PC-9 (cell line): ENCODE results near the gene SYDE2. TPM values are rescaled to one million over a fixed set of nuclear protein-coding genes. Genes with fewer than 3 reads are reported as not detected.

Experiments
- BruUV-seq: library from RNA; stranded (reverse); fragments of 400-500 nt; replicated peaks from 2 replicates; lab custom pipeline; 2021; lab: Mats Ljungman, UMichigan
- CTCF ChIA-PET: fragments of 300-600 bp; sonication (Branson Sonifier 250); formaldehyde crosslinking; loops from one replicate; lab custom pipeline; 2022; ENCODE audit warnings: antibody characterized with exemption; lab: Charles Lee
- POLR2A ChIA-PET: fragments of 300-600 bp; sonication (Branson Sonifier 250); formaldehyde crosslinking; loops from one replicate; lab custom pipeline; 2022; ENCODE audit warnings: antibody characterized with exemption; ENCODE audit not compliant: unreplicated experiment; lab: Charles Lee
- DNase-seq, 2 experiments: peaks; one replicate each; pipeline versions ENCODE4 v3.0.0 to v3.0.0-alpha.2; 2015 to 2022; ENCODE audit warnings: mixed read lengths in 1 of 2
- H2AFZ ChIP-seq: fragments of 200-600 bp; sonication (generic); 2 replicates; pipeline ENCODE4 v1.8.1; 2017; ENCODE audit warnings: antibody characterized with exemption
- H3F3A ChIP-seq: fragments of 200-600 bp; sonication (generic); 2 replicates; pipeline ENCODE4 v1.8.1; 2017; ENCODE audit warnings: antibody characterized with exemption, mild to moderate bottlenecking, low read depth; ENCODE audit not compliant: insufficient read depth
- H3K27ac ChIP-seq: fragments of 200-600 bp; sonication (generic); 2 replicates; pipeline ENCODE4 v1.6.1; 2016; ENCODE audit warnings: mixed run types
- H3K27me3 ChIP-seq: fragments of 200-600 bp; sonication (generic); 2 replicates; pipeline ENCODE4 v1.6.1; 2016; ENCODE audit warnings: low read depth, mixed run types; ENCODE audit not compliant: insufficient read depth
- H3K36me3 ChIP-seq: fragments of 200-600 bp; sonication (generic); 2 replicates; pipeline ENCODE4 v1.6.1; 2016; ENCODE audit warnings: low read depth, mixed run types
- H3K4me1 ChIP-seq: fragments of 200-600 bp; sonication (generic); replicated peaks from 2 replicates; pipeline ENCODE4 v1.6.1; 2016; ENCODE audit warnings: mixed run types; ENCODE audit not compliant: insufficient read depth
- H3K4me2 ChIP-seq: fragments of 200-600 bp; sonication (generic); 2 replicates; pipeline ENCODE4 v1.6.1; 2017; ENCODE audit warnings: mixed run types
- H3K4me3 ChIP-seq: fragments of 200-600 bp; sonication (generic); 2 replicates; pipeline ENCODE4 v1.6.1; 2016; ENCODE audit warnings: mixed run types
- H3K79me2 ChIP-seq: fragments of 200-600 bp; sonication (generic); 2 replicates; pipeline ENCODE4 v1.6.1; 2017; ENCODE audit warnings: low read depth, mixed run types
- H3K9me2 ChIP-seq: fragments of 200-600 bp; sonication (generic); 2 replicates; pipeline ENCODE4 v1.8.1; 2017; ENCODE audit warnings: mild to moderate bottlenecking; ENCODE audit not compliant: insufficient read depth
- H3K9me3 ChIP-seq: fragments of 200-600 bp; sonication (generic); 2 replicates; pipeline ENCODE4 v1.8.1; 2016; ENCODE audit warnings: low read depth; ENCODE audit not compliant: insufficient read depth
- H4K20me1 ChIP-seq: fragments of 200-600 bp; sonication (generic); 2 replicates; pipeline ENCODE4 v1.8.1; 2017; ENCODE audit not compliant: insufficient read depth
- EZH2 ChIP-seq: fragments of 200-600 bp; sonication (generic); IDR thresholded peaks from 2 replicates; pipeline ENCODE4 v1.8.0; 2017; ENCODE audit warnings: antibody characterized with exemption, low read depth
- intact Hi-C: fragments of 100-400 bp; cut with micrococcal nuclease; formaldehyde crosslinking; loops from one replicate; pipeline ENCODE4 v1.10.0; 2022; ENCODE audit not compliant: unreplicated experiment
- total RNA-seq: library from RNA; stranded (reverse); gene quantifications from 2 replicates; pipeline ENCODE4 v1.2.3, GENCODE V29; 2021
- TF ChIP-seq, protein P1 (sequence below): fragments of 200-600 bp; sonication (generic); conservative IDR thresholded peaks from 2 replicates; pipeline ENCODE4 v1.6.1; 2017; ENCODE audit warnings: mixed run types, antibody characterized with exemption, mild to moderate bottlenecking, moderate library complexity

SYDE2 gene
- total RNA-seq, 1 experiment from 2014 or later, result 10.3 TPM

DNA sequence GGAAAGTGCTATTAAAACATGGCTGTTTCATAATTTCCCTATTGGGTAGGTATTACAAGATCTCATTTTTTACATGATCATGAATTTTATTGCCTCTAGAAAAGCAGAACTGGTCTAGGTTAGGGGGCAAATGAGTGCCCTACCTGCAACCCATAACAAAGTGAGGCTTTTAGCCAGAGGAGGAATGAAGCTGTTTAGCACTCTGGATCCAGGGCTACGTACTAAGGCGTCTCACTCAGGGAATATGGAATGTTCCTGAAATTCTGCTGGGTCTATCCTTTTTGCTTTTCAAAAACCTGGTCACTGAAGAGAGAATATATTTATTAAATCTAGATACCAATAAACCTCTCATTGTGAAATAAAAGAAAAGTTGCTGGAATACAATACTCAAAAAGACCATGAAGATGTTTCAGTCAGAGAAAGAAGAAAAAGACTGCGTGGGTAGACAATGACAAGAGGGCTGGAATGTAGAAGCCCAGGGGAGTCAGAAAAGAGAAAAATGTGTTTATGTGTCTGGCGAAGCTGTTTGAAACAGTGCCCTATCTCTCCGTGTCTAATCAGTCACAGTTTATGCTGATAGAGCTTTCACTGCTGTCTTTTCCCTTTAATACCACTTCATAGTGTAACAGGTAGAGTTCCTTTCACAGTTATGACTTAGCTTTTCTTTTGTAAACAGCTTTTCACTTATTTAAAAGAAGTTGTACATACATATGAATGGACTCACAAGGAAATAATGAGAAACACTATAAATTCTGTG is 25.0 kb upstream of the SYDE2 start:
- H3K4me1 ChIP-seq, result peaks cover 63% of the 10 kb centered on the region
- POLR2A ChIA-PET, result interaction anchor here (0.6 kb wide), 1 partner anchor 142 kb away, joined by 3 read pairs; no protein-coding TSS in a partner anchor
- intact Hi-C loops, result loop anchor here (1.0 to 2.0 kb wide), 2 partner anchors 25 to 79 kb away; partner anchors contain the start of gene SYDE2

DNA sequence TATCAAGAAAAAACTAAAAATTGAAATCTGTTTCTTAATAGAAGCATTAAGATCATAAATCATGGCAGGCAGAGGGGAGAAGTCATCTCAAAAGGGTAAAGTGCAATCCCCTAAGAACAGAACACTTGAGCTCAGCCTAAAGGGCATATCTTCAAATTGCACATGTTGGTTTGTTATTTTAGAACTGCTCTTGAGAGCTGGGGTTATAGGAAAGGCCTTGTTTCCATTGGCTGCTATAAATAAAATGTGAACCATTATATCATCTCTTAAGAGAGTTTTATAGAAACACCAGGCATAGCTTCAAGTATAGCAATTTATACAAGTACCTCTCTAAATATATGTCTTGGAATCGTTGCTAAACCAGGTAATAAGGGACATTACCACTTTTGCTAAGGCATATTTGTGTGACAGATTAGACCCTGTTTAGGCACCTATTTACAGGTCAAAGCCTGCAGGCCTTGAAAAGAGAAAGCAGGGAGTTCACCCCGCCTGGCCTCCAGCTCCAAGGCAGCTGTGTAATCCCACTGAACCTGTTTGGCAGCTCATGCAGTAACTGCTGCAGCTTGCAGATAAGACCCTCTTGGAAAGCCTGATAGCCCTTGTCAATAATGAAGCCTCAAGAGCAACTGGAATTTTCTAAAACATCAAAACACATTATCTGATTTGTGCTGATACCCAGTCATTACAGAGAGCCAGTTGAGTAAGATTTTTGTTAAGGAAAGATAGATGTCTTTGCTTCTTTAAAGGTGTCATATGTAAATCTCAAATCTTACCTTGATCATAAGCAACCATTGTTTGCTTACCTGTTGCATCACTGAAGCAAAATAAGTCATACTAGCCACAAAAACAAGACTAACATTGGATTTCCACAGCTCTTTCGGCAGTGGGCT is 24.2 kb upstream of the SYDE2 start:
- Histone ChIP-seq H3F3A (peaks cover 38% of the 10 kb centered on the region), H3K27ac (peak overlapping the region; percentile 92), H3K36me3 (no peaks in the 10 kb centered on the region), H3K4me1 (peaks cover 55% of the 10 kb centered on the region), H3K9me2 (no peaks in the 10 kb centered on the region), H3K9me3 (no peaks in the 10 kb centered on the region), H3K4me3 (peak overlapping the region; percentile 45; the same call in 1 of the 2 replicates), H3K27me3 (no peaks in the 10 kb centered on the region), H3K4me2 (peak overlapping the region; percentile 79), H4K20me1 (no peaks in the 10 kb centered on the region), H2AFZ (peak overlapping the region; percentile 71; the same call in 1 of the 2 replicates), H3K79me2 (no peaks in the 10 kb centered on the region)
- DNase-seq, result peak; percentile 73 to 97
- no TSS peak for BruUV-seq
- ChIA-PET CTCF (no interaction called here), POLR2A (interaction anchor here (0.5 to 0.7 kb wide), 4 partner anchors 17 to 1479 kb away, joined by 3 to 4 read pairs (median 3); no protein-coding TSS in a partner anchor)
- intact Hi-C loops, result loop anchor here (1.0 to 2.0 kb wide), 2 partner anchors 24 to 78 kb away; partner anchors contain the start of gene SYDE2
- no peak for TF ChIP-seq EZH2
- TF ChIP-seq, protein P1, sequence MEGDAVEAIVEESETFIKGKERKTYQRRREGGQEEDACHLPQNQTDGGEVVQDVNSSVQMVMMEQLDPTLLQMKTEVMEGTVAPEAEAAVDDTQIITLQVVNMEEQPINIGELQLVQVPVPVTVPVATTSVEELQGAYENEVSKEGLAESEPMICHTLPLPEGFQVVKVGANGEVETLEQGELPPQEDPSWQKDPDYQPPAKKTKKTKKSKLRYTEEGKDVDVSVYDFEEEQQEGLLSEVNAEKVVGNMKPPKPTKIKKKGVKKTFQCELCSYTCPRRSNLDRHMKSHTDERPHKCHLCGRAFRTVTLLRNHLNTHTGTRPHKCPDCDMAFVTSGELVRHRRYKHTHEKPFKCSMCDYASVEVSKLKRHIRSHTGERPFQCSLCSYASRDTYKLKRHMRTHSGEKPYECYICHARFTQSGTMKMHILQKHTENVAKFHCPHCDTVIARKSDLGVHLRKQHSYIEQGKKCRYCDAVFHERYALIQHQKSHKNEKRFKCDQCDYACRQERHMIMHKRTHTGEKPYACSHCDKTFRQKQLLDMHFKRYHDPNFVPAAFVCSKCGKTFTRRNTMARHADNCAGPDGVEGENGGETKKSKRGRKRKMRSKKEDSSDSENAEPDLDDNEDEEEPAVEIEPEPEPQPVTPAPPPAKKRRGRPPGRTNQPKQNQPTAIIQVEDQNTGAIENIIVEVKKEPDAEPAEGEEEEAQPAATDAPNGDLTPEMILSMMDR, result no peak

More for the DNA sequence above, 25.0 kb upstream of the SYDE2 start:
- peak overlapping the region; percentile 45; the same call in 1 of the 2 replicates for H3K4me3 ChIP-seq
- H3K27ac ChIP-seq, result peak overlapping the region; percentile 92
- no peaks in the 10 kb centered on the region for H4K20me1 ChIP-seq
- CTCF ChIA-PET, result no interaction called here
- no peaks in the 10 kb centered on the region for H3K36me3 ChIP-seq
- H3K9me2 ChIP-seq, result no peaks in the 10 kb centered on the region
- no peaks in the 10 kb centered on the region for H3K9me3 ChIP-seq
- peak overlapping the region; percentile 79 for H3K4me2 ChIP-seq
- H3F3A ChIP-seq, result peaks cover 38% of the 10 kb centered on the region
- H2AFZ ChIP-seq, result peak overlapping the region; percentile 71
- no peak for DNase-seq
- no TSS peak for BruUV-seq
- TF ChIP-seq, protein P1, result no peak
- no peak for TF ChIP-seq EZH2
- no peaks in the 10 kb centered on the region for H3K79me2 ChIP-seq
- no peaks in the 10 kb centered on the region for H3K27me3 ChIP-seq

DNA sequence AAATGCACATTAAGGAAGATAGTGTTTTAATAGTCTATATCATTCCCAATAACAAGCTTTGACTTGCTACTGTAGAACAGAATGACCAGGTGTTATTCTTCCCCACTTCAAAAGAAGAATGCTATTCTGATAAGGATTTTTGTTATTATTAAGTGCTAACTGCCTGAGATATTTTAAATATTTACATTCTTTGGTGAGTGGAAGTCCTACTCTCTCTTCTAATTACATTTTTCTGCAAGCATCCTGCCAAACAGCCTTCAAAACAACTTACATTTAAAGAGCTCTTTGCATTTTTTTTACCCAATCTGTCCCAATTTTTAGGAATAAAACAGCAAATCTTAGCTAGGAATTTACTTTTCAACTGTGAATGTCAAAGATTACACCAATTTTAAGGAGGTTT is 23.5 kb upstream of the SYDE2 start:
- no TSS peak for BruUV-seq
- Histone ChIP-seq H3K4me1 (peaks cover 48% of the 10 kb centered on the region), H3K9me3 (no peaks in the 10 kb centered on the region), H3K27ac (peak overlapping the region; percentile 92), H3F3A (peaks cover 35% of the 10 kb centered on the region), H3K4me2 (peak overlapping the region; percentile 79), H3K36me3 (no peaks in the 10 kb centered on the region), H3K79me2 (no peaks in the 10 kb centered on the region), H3K9me2 (no peaks in the 10 kb centered on the region), H4K20me1 (no peaks in the 10 kb centered on the region), H2AFZ (no peak overlapping the region), H3K27me3 (no peaks in the 10 kb centered on the region), H3K4me3 (peak overlapping the region; percentile 45; the same call in 1 of the 2 replicates)
- POLR2A ChIA-PET, result interaction anchor here (0.6 to 0.7 kb wide), 3 partner anchors 17 to 880 kb away, joined by 3 to 4 read pairs (median 3); no protein-coding TSS in a partner anchor
- intact Hi-C loops, result loop anchor here (2.0 kb wide), 1 partner anchor 77 kb away; no protein-coding TSS in a partner anchor
- TF ChIP-seq, protein P1, result no peak
- TF ChIP-seq EZH2, result no peak
- CTCF ChIA-PET, result no interaction called here
- DNase-seq, result no peak
